HFF-Myc (cell line): Measurements from ENCODE around the gene PNRC2.

ENCODE experiments used
- DNase-seq: peaks from one replicate; pipeline ENCODE4 v3.0.0-alpha.2; 2011; ENCODE audit warnings: low read depth; ENCODE audit errors: extremely low read depth
- H3K4me3 ChIP-seq: replicated peaks from 2 replicates; pipeline ENCODE4 v1.5.1; 2011; ENCODE audit warnings: low read depth, mild to moderate bottlenecking, control low read depth, low read length
- CTCF ChIP-seq: IDR thresholded peaks from 2 replicates; pipeline ENCODE4 v1.5.1; 2012; ENCODE audit warnings: mild to moderate bottlenecking, low read depth, low read length, control low read depth; ENCODE audit errors: missing control alignments

PNRC2 gene

GRCh38 chr1:23959461-23960290 is at the start of gene PNRC2:
PNRC2 (plus strand) TSS chr1:23959828; CDS start chr1:23961458, 1,630 bp downstream.
- TF ChIP-seq CTCF, result no peak
- peak; percentile 85 for DNase-seq
- peak within 1 kb of the TSS; percentile 76 for H3K4me3 ChIP-seq

GRCh38 chr1:23910144-23910543 is 49.5 kb upstream of the PNRC2 start:
- no peak overlapping the region for H3K4me3 ChIP-seq

GRCh38 chr1:23910553-23911246 is 48.9 kb upstream of the PNRC2 start:
- no peak for DNase-seq
- no peak for TF ChIP-seq CTCF
- H3K4me3 ChIP-seq, result no peak overlapping the region

More at GRCh38 chr1:23910144-23910543, 49.5 kb upstream of the PNRC2 start:
- no peak for TF ChIP-seq CTCF
- no peak for DNase-seq

GRCh38 chr1:23911921-23912320 is 47.7 kb upstream of the PNRC2 start:
- no peak for DNase-seq
- H3K4me3 ChIP-seq, result no peak overlapping the region
- TF ChIP-seq CTCF, result no peak

GRCh38 chr1:23913212-23913880 is 46.3 kb upstream of the PNRC2 start, which contains the start of gene CNR2:
CNR2 (minus strand) TSS chr1:23913362; CDS start chr1:23875617, 37,745 bp downstream.
- no peak for TF ChIP-seq CTCF
- no peak for DNase-seq
- no peak within 1 kb of the TSS for H3K4me3 ChIP-seq

- TF ChIP-seq CTCF, result no peak
- no peak overlapping the region for H3K4me3 ChIP-seq
- no peak for DNase-seq
Observed at GRCh38 chr1:23914921-23915320, 44.7 kb upstream of the PNRC2 start.
